Activated gamma-delta T cell (primary cell): ENCODE data around the gene ROCK2.

Source experiments
- DNase-seq: peaks from one replicate; lab custom pipeline; 2025; lab: John Stamatoyannopoulos, UW
- total RNA-seq, 2 donors: gene quantifications; one replicate each; lab custom pipeline; 2026; lab: John Stamatoyannopoulos, UW

Gene ROCK2
- total RNA-seq = 103 to 116 reads per million in 2 donors

GRCh38 chr2:11344342-11344955, at the start of gene ROCK2:
ROCK2 (minus strand) TSS chr2:11344636; CDS start chr2:11344136, 500 bp downstream.
- DNase-seq = peak; percentile 48

GRCh38 chr2:11393711-11394236, 49.3 kb upstream of the ROCK2 start:
- no peak for DNase-seq

GRCh38 chr2:11391942-11392266, 47.5 kb upstream of the ROCK2 start:
- no peak for DNase-seq

GRCh38 chr2:11390399-11390658, 45.9 kb upstream of the ROCK2 start:
- no peak for DNase-seq

- DNase-seq = no peak
These were observed 45.3 kb upstream of the ROCK2 start for GRCh38 chr2:11389551-11390398.

- DNase-seq = no peak
These were observed 44.6 kb upstream of the ROCK2 start for GRCh38 chr2:11389052-11389420.

GRCh38 chr2:11388262-11389051, 44.0 kb upstream of the ROCK2 start:
- DNase-seq = no peak

- DNase-seq = no peak
These were observed 43.4 kb upstream of the ROCK2 start for GRCh38 chr2:11387843-11388242.

GRCh38 chr2:11387100-11387390, 42.6 kb upstream of the ROCK2 start:
- DNase-seq = no peak

GRCh38 chr2:11385847-11386246, 41.4 kb upstream of the ROCK2 start:
- no peak for DNase-seq

GRCh38 chr2:11385216-11385615, 40.8 kb upstream of the ROCK2 start:
- no peak for DNase-seq

GRCh38 chr2:11379558-11379957, 35.1 kb upstream of the ROCK2 start:
- no peak for DNase-seq

- DNase-seq = no peak
These were observed 33.6 kb upstream of the ROCK2 start for GRCh38 chr2:11377928-11378545.

GRCh38 chr2:11376071-11376470, 31.6 kb upstream of the ROCK2 start:
- DNase-seq = no peak

GRCh38 chr2:11375689-11376027, 31.2 kb upstream of the ROCK2 start:
- no peak for DNase-seq

GRCh38 chr2:11375025-11375688, 30.7 kb upstream of the ROCK2 start:
- DNase-seq = no peak

- DNase-seq = no peak
These were observed 28.7 kb upstream of the ROCK2 start for GRCh38 chr2:11373096-11373495.

GRCh38 chr2:11371092-11371937, 26.9 kb upstream of the ROCK2 start:
- no peak for DNase-seq

GRCh38 chr2:11370377-11371091, 26.1 kb upstream of the ROCK2 start:
- no peak for DNase-seq

GRCh38 chr2:11368059-11368572, 23.7 kb upstream of the ROCK2 start:
- DNase-seq = no peak
